HepG2 (cell line): ENCODE results near the gene TM2D1. TPM values are rescaled to one million over a fixed set of nuclear protein-coding genes. Genes with fewer than 3 reads are reported as not detected.

Experiments used
- ATM ChIP-seq: fragments of 450-650 bp; IDR thresholded peaks from 2 replicates; pipeline ENCODE4 v1.7.1; 2017; ENCODE audit warnings: mild to moderate bottlenecking, borderline replicate concordance
- CBX5 ChIP-seq: sonication (generic); formaldehyde crosslinking; IDR thresholded peaks from 2 replicates; pipeline ENCODE4 v1.4.0; 2020; ENCODE audit warnings: missing genetic modification reagents, borderline replicate concordance
- CC2D1A ChIP-seq: sonication (generic); formaldehyde crosslinking; IDR thresholded peaks from 2 replicates; pipeline ENCODE4 v1.8.1; 2023; ENCODE audit warnings: mild to moderate bottlenecking, missing genetic modification reagents
- CHCHD3 ChIP-seq: sonication (generic); formaldehyde crosslinking; IDR thresholded peaks from 2 replicates; pipeline ENCODE4 v1.8.0; 2022; ENCODE audit warnings: mild to moderate bottlenecking, missing genetic modification reagents, moderate library complexity
- CHD2 ChIP-seq: IDR thresholded peaks from 2 replicates; pipeline ENCODE4 v1.6.1; 2011; ENCODE audit warnings: low read depth, low read length, improper control_type of control experiment
- DMTF1 ChIP-seq: sonication (generic); formaldehyde crosslinking; IDR thresholded peaks from 2 replicates; pipeline ENCODE4 v1.4.0; 2020; ENCODE audit warnings: mild to moderate bottlenecking, missing genetic modification reagents
- EEA1 ChIP-seq: sonication (generic); formaldehyde crosslinking; IDR thresholded peaks from 2 replicates; pipeline ENCODE4 v1.5.1; 2020; ENCODE audit warnings: mild to moderate bottlenecking, missing genetic modification reagents, borderline replicate concordance
- ELF4 ChIP-seq: sonication (generic); formaldehyde crosslinking; IDR thresholded peaks from 2 replicates; pipeline ENCODE4 v1.5.0; 2020; ENCODE audit warnings: missing genetic modification reagents, mild to moderate bottlenecking, moderate library complexity, borderline replicate concordance
- FOXP1 ChIP-seq, 2 experiments: fragments of 450-650 bp in 1 of 2; IDR thresholded peaks; 2 replicates each; pipeline ENCODE4 v1.6.1; 2017 to 2018; ENCODE audit warnings: antibody characterized with exemption in 1 of 2
- GATAD1 ChIP-seq: IDR thresholded peaks from 2 replicates; pipeline ENCODE4 v1.6.1; 2016; ENCODE audit warnings: missing genetic modification reagents, missing compliant biosample characterization
- GTF2F1 ChIP-seq: fragments of 150-350 bp; IDR thresholded peaks from 2 replicates; pipeline ENCODE4 v1.6.1; 2014; ENCODE audit warnings: low read length
- KLF16 ChIP-seq, 2 experiments: sonication (generic) in 1 of 2; formaldehyde crosslinking in 1 of 2; IDR thresholded peaks; 2 replicates each; pipeline versions ENCODE4 v1.6.1 to v1.8.0; 2016 to 2023; ENCODE audit warnings: missing genetic modification reagents in 2 of 2, missing compliant biosample characterization in 1 of 2
- MZF1 ChIP-seq: sonication (generic); formaldehyde crosslinking; IDR thresholded peaks from 2 replicates; pipeline ENCODE4 v1.8.1; 2023; ENCODE audit warnings: mild to moderate bottlenecking, missing genetic modification reagents, borderline replicate concordance
- PRMT3 ChIP-seq: sonication (generic); formaldehyde crosslinking; IDR thresholded peaks from 2 replicates; pipeline ENCODE4 v1.8.1; 2022; ENCODE audit warnings: low read depth, mild to moderate bottlenecking, moderate library complexity, missing genetic modification reagents, borderline replicate concordance
- RFXANK ChIP-seq: IDR thresholded peaks from 2 replicates; pipeline ENCODE4 v1.6.1; 2016
- TGIF2 ChIP-seq: IDR thresholded peaks from 2 replicates; pipeline ENCODE4 v1.6.1; 2016; ENCODE audit warnings: control low read depth, missing compliant biosample characterization
- ZBTB3 ChIP-seq: sonication (generic); formaldehyde crosslinking; IDR thresholded peaks from 2 replicates; pipeline ENCODE4 v1.4.0; 2020; ENCODE audit warnings: low read depth, mild to moderate bottlenecking, moderate library complexity, missing genetic modification reagents, borderline replicate concordance
- ZBTB34 ChIP-seq: sonication (generic); formaldehyde crosslinking; IDR thresholded peaks from 2 replicates; pipeline ENCODE4 v1.8.0; 2022; ENCODE audit warnings: mild to moderate bottlenecking, missing genetic modification reagents
- ZMAT3 ChIP-seq: sonication (generic); formaldehyde crosslinking; conservative IDR thresholded peaks from 2 replicates; pipeline ENCODE4 v1.7.0; 2021; ENCODE audit warnings: missing genetic modification reagents
- ZNF180 ChIP-seq: sonication (generic); formaldehyde crosslinking; IDR thresholded peaks from 2 replicates; pipeline ENCODE4 v1.4.0; 2020; ENCODE audit warnings: low read depth, missing genetic modification reagents, borderline replicate concordance
- ZNF329 ChIP-seq: sonication (generic); formaldehyde crosslinking; IDR thresholded peaks from 2 replicates; pipeline ENCODE4 v1.9.0; 2021; ENCODE audit warnings: low read depth, mild to moderate bottlenecking, missing genetic modification reagents
- ZNF563 ChIP-seq: sonication (generic); formaldehyde crosslinking; IDR thresholded peaks from 2 replicates; pipeline ENCODE4 v1.8.0; 2022; ENCODE audit warnings: mild to moderate bottlenecking, moderate library complexity, missing genetic modification reagents
- polyA plus RNA-seq, 8 experiments: library from polyadenylated mRNA; depleted of rRNA in 3 of 8; stranded (reverse) in 7 of 8; unstranded in 1 of 8; fragments of >200 nt; fragmentation: Illumina TruSeq in 4 of 8; extraction: Trizol in 4 of 8; gene quantifications; 2 replicates each; pipeline versions ENCODE4 v1.2.1 to v1.2.3, GENCODE V29; 2011 to 2016; ENCODE audit warnings: low read depth in 4 of 8, missing spikeins in 1 of 8, mixed read lengths in 1 of 8; ENCODE audit not compliant: insufficient read depth in 1 of 8
- total RNA-seq, 5 experiments: library from RNA; depleted of rRNA; stranded (reverse); fragments of >200 nt; fragmentation: Illumina TruSeq; extraction: Trizol; gene quantifications; 2 replicates each; pipeline ENCODE4 v1.2.3, GENCODE V29; 2016; ENCODE audit warnings: low read depth in 1 of 5
- TF ChIP-seq, protein P1 (sequence below): sonication (generic); formaldehyde crosslinking; IDR thresholded peaks from 2 replicates; pipeline ENCODE4; 2020; ENCODE audit warnings: missing genetic modification reagents, mild to moderate bottlenecking, borderline replicate concordance

The TM2D1 gene
- total and polyA plus RNA-seq, 2 of the 13 experiments (the other 11 are each of a cell fraction or from before 2014, with no cell fraction given): 26.6 to 49.0 TPM

DNA sequence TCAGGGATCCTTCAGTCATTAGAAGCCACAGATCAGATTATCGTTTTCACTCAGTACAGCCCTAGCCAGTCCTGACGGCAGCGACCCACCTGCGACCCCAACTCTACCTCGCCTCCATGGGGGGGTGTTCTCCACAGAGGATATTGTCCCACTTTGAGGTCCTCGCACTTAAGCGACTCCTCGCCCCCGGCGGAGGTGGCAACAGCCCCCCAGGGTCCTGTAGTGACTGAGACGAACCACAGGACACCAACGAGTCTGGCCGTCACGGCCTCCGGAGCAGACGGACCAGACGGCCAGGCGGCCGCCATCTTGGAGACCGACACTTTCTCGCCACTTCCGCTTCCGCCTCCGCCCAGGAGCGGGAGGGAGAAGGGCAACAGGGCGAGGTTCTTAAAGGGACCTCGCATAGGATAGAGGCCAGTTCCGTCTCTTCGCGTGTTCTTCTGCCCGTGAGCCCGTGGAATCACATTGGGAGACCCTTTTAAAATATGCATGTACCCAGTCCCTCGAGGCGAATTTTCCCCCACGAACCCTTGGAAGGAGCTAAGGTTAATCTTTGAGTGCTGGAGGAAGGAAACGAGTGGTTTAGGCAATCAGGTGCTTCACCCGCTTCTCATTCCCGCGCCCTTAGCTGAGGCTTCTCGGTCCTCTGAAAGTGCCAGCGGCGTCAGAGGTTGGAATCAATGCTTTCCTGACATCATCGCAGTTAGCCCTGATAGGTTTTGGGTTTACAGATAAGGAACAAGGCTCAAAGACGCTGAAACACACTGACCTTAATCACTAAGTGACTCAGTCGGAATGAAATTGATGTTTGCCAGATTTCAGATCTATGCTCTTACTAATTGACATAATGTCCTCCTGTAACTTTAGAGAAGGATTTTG, at the start of gene TM2D1 (continued):
- TF ChIP-seq ZBTB34 (CRISPR knock-in tag) (no peak), PRMT3 (0 out of 2 replicates have a peak, but pooled peaks have one; percentile 35), CHD2 (no peak), RFXANK (no peak), ZNF180 (CRISPR knock-in tag) (no peak), FOXP1 (IDR thresholded peaks at IDR 0.05) (no peak), FOXP1 (CRISPR knock-in tag; IDR thresholded peaks at IDR 0.05) (peak; percentile 24; the same call in 1 of the 2 replicates), ATM (no peak), ZMAT3 (CRISPR knock-in tag) (peak; percentile 58; the same call in 1 of the 2 replicates), GTF2F1 (no peak), MZF1 (CRISPR knock-in tag) (peak; percentile 27; the same call in 1 of the 2 replicates), KLF16 (CRISPR knock-in tag; IDR thresholded peaks at IDR 0.05) (peak in 1 of 2 experiments; percentile 80; a peak in 1 of 4 replicates), ZBTB3 (CRISPR knock-in tag) (no peak), ZNF563 (peak; percentile 32; the same call in 1 of the 2 replicates), TGIF2 (CRISPR knock-in tag) (peak; percentile 56), GATAD1 (CRISPR knock-in tag) (peak; percentile 95), CHCHD3 (CRISPR knock-in tag) (no peak), ELF4 (CRISPR knock-in tag) (peak; percentile 92), DMTF1 (no peak), CC2D1A (CRISPR knock-in tag) (0 out of 2 replicates have a peak, but pooled peaks have one; percentile 82), ZNF329 (CRISPR knock-in tag) (no peak; the same call in 1 of the 2 replicates), CBX5 (CRISPR knock-in tag) (peak; percentile 75; the same call in 1 of the 2 replicates), EEA1 (CRISPR knock-in tag) (peak; percentile 27; the same call in 1 of the 2 replicates)
- TF ChIP-seq, protein P1, sequence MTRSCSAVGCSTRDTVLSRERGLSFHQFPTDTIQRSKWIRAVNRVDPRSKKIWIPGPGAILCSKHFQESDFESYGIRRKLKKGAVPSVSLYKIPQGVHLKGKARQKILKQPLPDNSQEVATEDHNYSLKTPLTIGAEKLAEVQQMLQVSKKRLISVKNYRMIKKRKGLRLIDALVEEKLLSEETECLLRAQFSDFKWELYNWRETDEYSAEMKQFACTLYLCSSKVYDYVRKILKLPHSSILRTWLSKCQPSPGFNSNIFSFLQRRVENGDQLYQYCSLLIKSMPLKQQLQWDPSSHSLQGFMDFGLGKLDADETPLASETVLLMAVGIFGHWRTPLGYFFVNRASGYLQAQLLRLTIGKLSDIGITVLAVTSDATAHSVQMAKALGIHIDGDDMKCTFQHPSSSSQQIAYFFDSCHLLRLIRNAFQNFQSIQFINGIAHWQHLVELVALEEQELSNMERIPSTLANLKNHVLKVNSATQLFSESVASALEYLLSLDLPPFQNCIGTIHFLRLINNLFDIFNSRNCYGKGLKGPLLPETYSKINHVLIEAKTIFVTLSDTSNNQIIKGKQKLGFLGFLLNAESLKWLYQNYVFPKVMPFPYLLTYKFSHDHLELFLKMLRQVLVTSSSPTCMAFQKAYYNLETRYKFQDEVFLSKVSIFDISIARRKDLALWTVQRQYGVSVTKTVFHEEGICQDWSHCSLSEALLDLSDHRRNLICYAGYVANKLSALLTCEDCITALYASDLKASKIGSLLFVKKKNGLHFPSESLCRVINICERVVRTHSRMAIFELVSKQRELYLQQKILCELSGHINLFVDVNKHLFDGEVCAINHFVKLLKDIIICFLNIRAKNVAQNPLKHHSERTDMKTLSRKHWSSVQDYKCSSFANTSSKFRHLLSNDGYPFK (CRISPR knock-in tag): peak; percentile 97
